Uterus (tissue), 4 donors: ENCODE results near the gene FGR. TPM values are rescaled to one million over a fixed set of nuclear protein-coding genes. Genes with fewer than 3 reads are reported as not detected.

Source experiments
- DNase-seq, 2 donors: peaks; one replicate each; pipeline ENCODE4 v3.0.0-alpha.2; 2019 to 2020
- H3K27ac ChIP-seq, 2 donors: fragments of 200-600 bp; sonication (generic); 1 replicate in 1 of 2; 2 replicates in 1 of 2; pipeline ENCODE4 v1.5.1; 2016 to 2018
- H3K27me3 ChIP-seq, 2 donors: fragments of 200-600 bp; sonication (generic); one replicate each; pipeline ENCODE4 v1.5.1; 2018 to 2019; ENCODE audit warnings: control low read depth in 1 of 2
- H3K36me3 ChIP-seq, 2 donors: fragments of 200-600 bp; sonication (generic); one replicate each; pipeline ENCODE4 v1.5.1; 2019; ENCODE audit warnings: control low read depth in 1 of 2
- H3K4me1 ChIP-seq, 2 donors: fragments of 200-600 bp; sonication (generic); one replicate each; pipeline ENCODE4 v1.5.1; 2018 to 2019; ENCODE audit warnings: control low read depth in 1 of 2
- H3K4me3 ChIP-seq, 2 donors: fragments of 200-600 bp; sonication (generic); 1 replicate in 1 of 2; 2 replicates in 1 of 2; pipeline ENCODE4 v1.5.1; 2018 to 2019; ENCODE audit warnings: mild to moderate bottlenecking in 1 of 2
- H3K9me3 ChIP-seq, 2 donors: fragments of 200-600 bp; sonication (generic); one replicate each; pipeline ENCODE4 v1.5.1; 2019; ENCODE audit warnings: control low read depth in 1 of 2
- POLR2A ChIP-seq, 2 donors: fragments of 450-650 bp; IDR thresholded peaks; one replicate each; pipeline ENCODE4 v1.6.1; 2016; ENCODE audit warnings: antibody characterized with exemption in 2 of 2, mild to moderate bottlenecking in 1 of 2, moderate library complexity in 1 of 2
- intact Hi-C: fragments of 100-400 bp; cut with DNase I; formaldehyde crosslinking; loops from one replicate; pipeline ENCODE4 v1.15.1; 2023; ENCODE audit warnings: low total_unique reads
- total RNA-seq, 4 donors: library from RNA; depleted of rRNA in 3 of 4; stranded (reverse); fragments of >200 nt in 3 of 4; gene quantifications; one replicate each; pipeline versions ENCODE4 v1.1.0 to v1.2.4, GENCODE V29; 2014 to 2023
- TF ChIP-seq, protein P1 (sequence below), 4 experiments: fragments of 200-600 bp in 2 of 4; fragments of 450-650 bp in 2 of 4; sonication (generic) in 2 of 4; IDR thresholded peaks; one replicate each; pipeline ENCODE4 v1.5.1; 2016 to 2019; ENCODE audit warnings: antibody characterized with exemption in 4 of 4, mild to moderate bottlenecking in 2 of 4, moderate library complexity in 1 of 4
- donor health status: DM: yes; HTN: yes; CAD: no.

FGR gene
- total RNA-seq, 4 donors from 2014 or later: 3.0 to 35.9 (median 18.8) TPM

DNA sequence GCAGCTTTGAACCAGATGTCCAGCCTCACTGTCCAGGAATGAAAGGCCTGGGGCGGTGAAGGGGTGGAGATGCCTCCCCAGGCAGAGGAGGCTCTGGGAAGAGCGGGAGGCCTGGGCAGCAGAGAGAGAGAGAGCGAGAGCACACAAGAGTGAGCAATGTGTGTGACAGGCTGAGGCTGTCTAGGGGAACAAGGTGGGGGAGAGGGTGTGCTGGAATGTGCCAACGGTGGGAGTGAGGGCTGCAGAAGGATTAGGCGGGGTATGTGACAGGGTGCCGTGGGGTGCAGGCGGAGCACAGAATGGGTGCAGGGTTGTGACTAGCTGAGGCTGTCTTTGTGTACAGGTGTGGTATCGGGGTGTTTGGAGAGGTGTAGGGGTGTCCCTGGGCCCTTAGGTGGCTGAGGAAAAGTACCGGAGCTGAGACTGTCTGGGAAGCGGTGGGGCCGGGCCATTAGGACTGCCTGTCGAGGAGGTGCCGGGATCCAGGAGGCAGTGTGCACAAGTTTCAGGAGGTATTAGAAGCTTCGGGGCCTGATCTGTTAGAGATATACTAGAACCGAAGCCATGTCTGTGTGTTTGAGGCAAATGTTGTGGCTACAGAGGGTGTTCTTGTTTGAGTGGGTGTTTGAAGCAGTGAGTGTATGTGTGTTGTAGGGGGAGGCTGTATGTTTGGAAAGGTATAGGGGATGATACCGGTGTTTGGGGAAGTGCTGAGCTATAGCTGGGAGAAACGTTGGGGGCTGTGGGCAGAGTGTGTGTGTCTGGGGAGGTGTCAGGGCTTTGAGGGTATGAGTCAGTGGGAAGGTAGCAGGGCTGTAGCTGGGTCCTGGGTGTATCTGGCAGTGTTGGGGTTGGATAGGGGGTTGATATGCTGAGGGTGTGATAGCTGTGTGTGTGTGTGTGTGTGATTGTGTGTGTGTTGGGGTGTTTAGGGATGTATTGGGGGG lies 40.1 kb downstream of the FGR start:
- peak overlapping the region in 1 of 2 donors; percentile 2 for H3K4me3 ChIP-seq
- H3K27me3 ChIP-seq: no peaks in the 10 kb centered on the region
- no peaks in the 10 kb centered on the region for H3K36me3 ChIP-seq
- no peaks in the 10 kb centered on the region for H3K9me3 ChIP-seq
- H3K4me1 ChIP-seq: peaks cover 12 to 85% of the 10 kb centered on the region in 2 donors
- H3K27ac ChIP-seq: peak overlapping the region; percentile 92 to 99
- intact Hi-C loops: no loop called here
- TF ChIP-seq, protein P1, sequence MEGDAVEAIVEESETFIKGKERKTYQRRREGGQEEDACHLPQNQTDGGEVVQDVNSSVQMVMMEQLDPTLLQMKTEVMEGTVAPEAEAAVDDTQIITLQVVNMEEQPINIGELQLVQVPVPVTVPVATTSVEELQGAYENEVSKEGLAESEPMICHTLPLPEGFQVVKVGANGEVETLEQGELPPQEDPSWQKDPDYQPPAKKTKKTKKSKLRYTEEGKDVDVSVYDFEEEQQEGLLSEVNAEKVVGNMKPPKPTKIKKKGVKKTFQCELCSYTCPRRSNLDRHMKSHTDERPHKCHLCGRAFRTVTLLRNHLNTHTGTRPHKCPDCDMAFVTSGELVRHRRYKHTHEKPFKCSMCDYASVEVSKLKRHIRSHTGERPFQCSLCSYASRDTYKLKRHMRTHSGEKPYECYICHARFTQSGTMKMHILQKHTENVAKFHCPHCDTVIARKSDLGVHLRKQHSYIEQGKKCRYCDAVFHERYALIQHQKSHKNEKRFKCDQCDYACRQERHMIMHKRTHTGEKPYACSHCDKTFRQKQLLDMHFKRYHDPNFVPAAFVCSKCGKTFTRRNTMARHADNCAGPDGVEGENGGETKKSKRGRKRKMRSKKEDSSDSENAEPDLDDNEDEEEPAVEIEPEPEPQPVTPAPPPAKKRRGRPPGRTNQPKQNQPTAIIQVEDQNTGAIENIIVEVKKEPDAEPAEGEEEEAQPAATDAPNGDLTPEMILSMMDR (IDR thresholded peaks at IDR 0.05): no peak
- peak in 1 of 2 donors; percentile 7 for TF ChIP-seq POLR2A (IDR thresholded peaks at IDR 0.05)
- DNase-seq: peak in 1 of 2 donors; percentile 24

DNA sequence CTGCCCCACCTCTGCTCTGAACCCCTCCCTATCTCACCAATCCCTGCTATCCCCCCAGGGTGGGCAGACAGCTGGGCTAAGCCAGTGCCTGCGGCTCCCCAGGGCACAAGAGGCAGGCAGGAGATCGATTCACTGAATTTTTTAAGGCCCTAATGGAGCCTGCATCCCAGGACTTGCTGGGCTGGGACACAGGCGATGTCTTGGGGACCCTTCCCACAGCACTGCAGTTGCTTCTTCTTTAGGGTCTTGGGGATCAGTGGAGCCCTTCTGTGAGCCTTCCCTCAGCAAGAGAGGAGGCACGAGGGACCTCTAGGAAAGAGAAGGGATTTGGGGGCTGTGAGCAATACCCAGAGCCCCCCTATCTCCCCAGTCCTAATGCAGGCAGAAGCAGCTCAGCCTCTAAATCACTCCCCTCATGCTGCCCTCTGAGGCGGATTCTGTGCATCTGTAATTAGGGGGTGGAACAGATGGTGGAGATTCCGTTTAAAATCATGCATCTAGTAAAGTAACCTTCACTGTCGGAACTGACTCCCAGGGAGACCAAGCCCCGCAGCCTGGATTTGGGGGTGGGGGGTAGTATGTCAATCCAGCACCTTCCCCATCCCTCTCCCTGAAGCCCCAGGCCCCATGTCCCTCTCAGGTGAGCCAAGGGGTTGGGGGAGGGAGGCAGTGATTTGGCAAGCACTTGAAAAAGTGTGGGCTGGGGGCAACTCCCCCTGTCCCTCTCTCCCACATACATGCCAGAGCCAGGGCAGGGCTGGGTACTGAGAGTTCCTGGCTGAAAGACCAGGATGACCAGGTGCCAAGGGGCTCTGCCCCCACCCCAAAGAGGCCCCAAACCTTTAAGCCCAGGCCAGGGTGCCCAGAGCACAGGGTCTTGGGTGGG lies 41.1 kb downstream of the FGR start:
- Histone ChIP-seq H3K27ac (peak overlapping the region; percentile 92 to 99), H3K4me1 (peaks cover 19 to 83% of the 10 kb centered on the region in 2 donors), H3K9me3 (no peaks in the 10 kb centered on the region), H3K4me3 (peak overlapping the region in 1 of 2 donors; percentile 2), H3K27me3 (no peaks in the 10 kb centered on the region), H3K36me3 (no peaks in the 10 kb centered on the region)
- intact Hi-C loops: no loop called here
- TF ChIP-seq, protein P1 (IDR thresholded peaks at IDR 0.05): no peak
- TF ChIP-seq POLR2A (IDR thresholded peaks at IDR 0.05): no peak
- peak in 1 of 2 donors; percentile 44 for DNase-seq

DNA sequence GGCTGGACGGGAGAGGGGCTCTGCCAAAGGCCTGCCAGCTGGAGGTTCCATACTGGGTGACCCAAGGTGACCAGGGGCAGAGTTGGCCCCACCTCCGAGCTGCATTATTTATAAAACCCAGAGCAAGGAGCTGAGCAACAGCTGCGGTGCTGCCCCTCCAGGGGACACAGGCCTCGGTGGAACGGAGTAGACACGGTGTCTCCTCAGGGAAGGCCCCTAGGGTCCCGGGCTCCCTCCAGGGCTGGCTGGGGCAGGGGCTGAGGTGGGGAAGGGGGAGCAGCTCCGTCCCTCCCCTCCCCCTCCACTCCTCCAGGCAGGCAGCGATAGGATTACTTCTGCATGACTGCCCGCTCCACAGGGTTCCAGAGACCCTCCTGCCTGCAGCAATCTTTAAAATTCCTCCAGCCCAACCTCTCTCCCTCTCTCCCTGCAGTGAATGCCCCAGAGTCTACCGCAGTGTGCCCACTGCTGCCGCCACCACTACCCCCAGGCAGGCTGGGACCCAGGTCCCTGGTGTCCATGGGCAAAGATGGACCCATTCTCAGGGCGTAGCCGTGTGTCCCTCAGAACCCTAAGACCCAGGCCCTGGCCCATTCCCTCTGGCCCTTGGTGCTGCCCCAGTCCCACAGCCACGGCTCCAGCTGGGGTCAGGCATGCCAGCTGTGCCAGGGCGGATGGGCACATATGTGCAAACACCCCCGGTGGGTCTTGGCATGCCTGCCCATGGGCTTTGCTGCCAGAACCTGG lies 41.9 kb downstream of the FGR start:
- intact Hi-C loops: no loop called here
- no peaks in the 10 kb centered on the region for H3K27me3 ChIP-seq
- H3K9me3 ChIP-seq: no peaks in the 10 kb centered on the region
- H3K27ac ChIP-seq: peak overlapping the region; percentile 92 to 99
- no peaks in the 10 kb centered on the region for H3K36me3 ChIP-seq
- peaks cover 19 to 76% of the 10 kb centered on the region in 2 donors for H3K4me1 ChIP-seq
- DNase-seq: peak in 1 of 2 donors; percentile 21
- H3K4me3 ChIP-seq: no peak overlapping the region
- no peak for TF ChIP-seq POLR2A (IDR thresholded peaks at IDR 0.05)
- TF ChIP-seq, protein P1 (IDR thresholded peaks at IDR 0.05): no peak

DNA sequence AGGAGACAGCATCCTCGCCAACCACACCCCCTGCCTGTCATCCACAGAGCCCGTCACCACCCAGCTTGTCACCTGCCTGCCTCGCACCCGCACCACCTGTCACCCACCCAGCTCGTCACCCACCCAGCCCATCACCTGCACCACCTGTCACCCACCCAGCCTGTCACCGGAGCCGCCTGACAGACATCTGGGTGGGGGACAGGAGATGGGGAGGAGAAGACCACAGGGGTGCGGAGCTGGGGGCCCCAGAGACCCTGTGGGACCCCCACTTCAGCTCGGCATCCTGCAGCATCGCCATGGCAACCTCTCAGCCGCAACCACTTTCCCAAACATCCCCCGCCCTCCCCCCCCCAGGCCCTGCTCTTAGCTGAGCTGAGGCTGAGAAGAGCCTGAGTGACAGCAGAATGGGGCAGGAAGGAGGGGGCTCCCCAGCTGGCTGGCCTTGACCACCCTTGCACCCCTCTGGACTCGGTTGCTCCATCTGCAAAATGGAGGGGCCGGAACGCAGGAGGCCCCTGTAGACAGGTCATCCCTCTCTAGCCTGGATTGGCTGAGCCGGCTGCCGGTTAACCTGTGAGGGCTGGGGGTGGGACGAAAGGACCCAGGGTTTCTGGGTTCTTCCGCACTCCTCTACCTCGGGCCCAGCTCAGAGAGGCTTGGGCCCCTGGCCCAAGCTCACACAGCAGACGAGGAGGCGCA lies 42.6 kb downstream of the FGR start:
- no peaks in the 10 kb centered on the region for H3K9me3 ChIP-seq
- H3K27ac ChIP-seq: peak overlapping the region; percentile 92 to 99
- H3K27me3 ChIP-seq: no peaks in the 10 kb centered on the region
- intact Hi-C loops: no loop called here
- peaks cover 19 to 69% of the 10 kb centered on the region in 2 donors for H3K4me1 ChIP-seq
- no peaks in the 10 kb centered on the region for H3K36me3 ChIP-seq
- no peak overlapping the region for H3K4me3 ChIP-seq
- peak in 1 of 2 donors; percentile 33 for DNase-seq
- TF ChIP-seq, protein P1 (IDR thresholded peaks at IDR 0.05): no peak
- TF ChIP-seq POLR2A (IDR thresholded peaks at IDR 0.05): no peak
